Measurements from ENCODE around the gene BOLA1. TPM values are rescaled to one million over a fixed set of nuclear protein-coding genes. Genes with fewer than 3 reads are reported as not detected.
"Not testable (repeated sequence)": the region's sequence is repeated elsewhere in the genome, so short reads cannot be mapped to it uniquely, and the experiment has no call there.

Gene BOLA1
- 12.5 and 20.2 TPM in 2 replicates for total RNA-seq
- 19.5 TPM for polyA plus RNA-seq (2012)

- peak; percentile 94 for DNase-seq (ENCODE audit: low read depth)
Measured at GRCh38 chr1:149899460-149900284, at the start of gene BOLA1. TSS of gene BOLA1 (plus strand) at chr1:149899568. CDS start at chr1:149900060, 492 bp downstream.

DNA sequence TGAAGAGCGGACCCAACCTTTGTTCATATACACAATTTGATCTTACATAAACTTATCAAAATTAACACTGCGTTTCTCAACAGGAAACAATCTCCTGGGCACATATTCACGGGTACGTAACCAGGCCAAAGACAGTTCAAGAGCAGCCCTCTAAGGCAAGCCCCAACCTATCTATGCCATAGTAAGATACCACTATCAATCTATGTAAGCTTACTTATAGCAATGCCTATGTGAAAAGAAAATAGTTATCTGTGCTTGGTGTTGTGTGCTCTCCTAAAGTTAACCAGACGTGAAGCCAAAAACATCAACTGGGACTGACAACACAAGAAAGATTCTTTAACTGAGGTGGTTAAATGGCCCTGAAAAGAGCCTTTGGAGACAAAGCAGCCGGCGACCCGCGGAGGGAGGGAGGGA is 49.4 kb upstream of the BOLA1 start:
- no peak for DNase-seq (ENCODE audit: low read depth)

GRCh38 chr1:149850732-149851345 is 48.5 kb upstream of the BOLA1 start:
- not testable (repeated sequence) for DNase-seq (ENCODE audit: low read depth)

- DNase-seq (ENCODE audit: low read depth): not testable (repeated sequence)
Measured at GRCh38 chr1:149851585-149852213, 47.7 kb upstream of the BOLA1 start.

GRCh38 chr1:149852263-149852662 is 47.1 kb upstream of the BOLA1 start:
- DNase-seq (ENCODE audit: low read depth): not testable (repeated sequence)

DNA sequence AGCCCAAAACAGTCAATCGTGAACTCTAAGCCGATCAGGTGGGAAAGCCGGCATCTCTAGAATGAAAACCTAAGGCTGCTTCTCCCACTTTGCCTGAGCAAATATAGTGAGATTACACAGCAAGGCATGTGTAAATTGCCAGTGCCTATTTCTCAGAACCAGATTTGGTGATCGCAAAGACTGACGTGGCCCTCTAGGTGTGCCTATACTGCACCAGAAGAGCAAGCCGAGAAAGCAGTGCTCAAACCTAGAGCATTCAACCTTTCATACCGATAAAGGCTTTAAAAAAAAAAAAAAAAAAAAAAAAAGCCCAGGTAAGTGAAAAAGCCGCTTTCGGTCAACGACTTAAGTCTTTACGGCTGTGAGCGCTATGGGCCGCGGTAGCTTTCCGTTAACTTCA is 39.1 kb upstream of the BOLA1 start:
- DNase-seq (ENCODE audit: low read depth): not testable (repeated sequence)

GRCh38 chr1:149860684-149861496 is 38.5 kb upstream of the BOLA1 start:
- DNase-seq (ENCODE audit: low read depth): not testable (repeated sequence)

GRCh38 chr1:149861497-149862054 is 37.8 kb upstream of the BOLA1 start:
- not testable (repeated sequence) for DNase-seq (ENCODE audit: low read depth)

- DNase-seq (ENCODE audit: low read depth): not testable (repeated sequence)
Measured at GRCh38 chr1:149866887-149867286, 32.5 kb upstream of the BOLA1 start.

DNA sequence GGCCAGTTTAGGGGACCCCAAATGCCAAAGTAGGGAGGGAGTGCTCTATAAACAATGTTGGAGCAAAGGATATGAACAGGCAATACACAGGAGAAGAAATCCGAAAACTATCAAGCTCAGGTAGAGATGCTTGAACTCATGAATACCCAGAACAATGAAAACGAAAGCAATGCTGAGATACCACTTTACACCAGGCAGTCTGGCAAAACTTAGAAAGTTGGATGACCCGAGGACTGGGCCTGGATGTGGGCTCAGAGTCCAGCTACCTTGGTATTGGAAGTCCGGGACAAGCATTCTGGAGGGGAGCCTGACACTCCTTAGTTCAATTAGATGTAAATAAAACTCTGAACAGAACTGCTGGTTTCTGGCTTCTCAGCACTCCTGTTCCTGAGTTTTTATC is 26.3 kb upstream of the BOLA1 start:
- DNase-seq (ENCODE audit: low read depth): not testable (repeated sequence)

DNA sequence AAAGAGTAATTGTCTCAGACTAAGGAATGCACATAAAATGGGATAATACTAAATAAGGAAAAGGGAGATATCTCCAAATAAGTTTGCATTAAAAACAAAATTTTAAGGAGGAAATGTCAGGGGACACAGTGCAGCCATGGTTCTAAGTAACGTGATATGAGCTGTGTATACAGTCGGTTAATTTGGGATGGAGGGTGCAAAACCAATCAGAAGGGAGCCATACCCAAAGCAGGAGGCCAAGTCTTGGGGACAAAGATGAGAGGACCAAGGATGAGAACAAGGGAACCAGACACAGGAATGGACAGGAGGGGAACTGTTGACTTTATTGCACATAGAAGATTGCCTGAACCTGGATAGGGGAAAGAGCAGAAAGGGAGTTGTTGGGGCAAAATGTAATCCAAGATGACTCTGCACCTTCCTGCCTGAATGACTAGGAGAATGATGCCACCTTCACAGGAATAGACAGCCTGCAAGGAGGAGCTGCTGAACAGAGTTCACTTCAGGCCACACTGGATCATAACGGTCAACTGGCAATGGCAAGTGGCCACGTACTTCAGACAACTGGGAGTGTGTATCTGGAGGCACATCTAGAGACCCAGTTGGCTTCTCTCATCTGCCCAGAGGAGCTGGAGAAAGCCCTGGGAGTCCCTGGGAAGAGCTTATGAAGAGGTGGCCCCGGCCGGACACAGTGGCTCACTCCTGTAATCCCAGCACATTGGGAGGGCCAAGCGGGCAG is 22.0 kb upstream of the BOLA1 start:
- peak; percentile 40 for DNase-seq (ENCODE audit: low read depth)

- no peak for DNase-seq (ENCODE audit: low read depth)
Measured at GRCh38 chr1:149879556-149879955, 19.8 kb upstream of the BOLA1 start.

DNA sequence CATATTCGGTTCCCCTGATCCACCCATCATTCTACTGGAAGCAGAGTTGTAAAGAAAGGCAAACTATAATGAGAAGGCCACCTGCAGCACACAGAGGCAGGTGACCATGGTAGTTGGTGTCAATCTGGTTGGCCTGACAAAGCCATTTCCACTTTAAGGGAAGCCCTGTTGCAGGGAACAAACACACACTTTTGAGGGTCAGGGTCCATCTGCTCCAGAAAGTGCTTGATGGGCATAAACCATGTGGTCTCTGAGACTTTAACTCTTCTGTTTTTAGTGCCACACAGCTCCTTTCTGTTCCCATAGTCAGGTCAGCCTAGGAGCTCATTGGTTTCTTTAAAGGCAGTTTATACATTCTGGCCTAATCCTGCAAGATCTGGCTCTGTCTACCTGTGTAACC is 17.5 kb upstream of the BOLA1 start:
- no peak for DNase-seq (ENCODE audit: low read depth)

DNA sequence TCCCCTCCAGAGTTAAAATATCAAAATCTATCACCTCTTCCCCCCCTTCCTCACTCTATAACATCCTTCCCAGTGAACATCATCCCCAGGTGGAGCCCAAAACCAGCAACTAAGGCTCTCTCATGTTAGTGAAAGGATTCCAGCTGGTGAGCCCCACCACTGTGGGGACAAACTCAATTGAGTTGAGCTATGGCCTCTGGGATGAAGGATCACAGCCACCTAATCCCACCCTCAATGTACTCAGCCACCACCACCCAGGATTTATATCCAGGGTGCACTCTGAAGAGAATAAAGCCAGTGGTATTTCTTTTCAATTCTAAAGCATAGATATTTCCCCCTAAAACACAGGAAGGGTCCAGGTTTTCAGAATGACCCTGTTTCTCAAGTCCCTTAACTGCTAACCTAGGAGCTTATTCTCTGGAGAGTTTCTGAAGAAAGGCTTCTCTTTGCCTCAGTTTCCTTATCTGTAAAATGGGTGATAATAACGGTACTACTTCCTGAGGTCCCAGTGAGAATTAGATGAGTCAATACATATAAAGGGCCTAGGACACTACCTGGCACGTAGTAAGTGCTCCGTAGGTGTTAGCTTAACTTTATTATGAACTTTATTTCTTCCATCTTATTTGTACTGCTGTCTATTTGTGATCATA is 15.6 kb upstream of the BOLA1 start:
- no peak for DNase-seq (ENCODE audit: low read depth)

- DNase-seq (ENCODE audit: low read depth): peak; percentile 36
Measured at GRCh38 chr1:149884433-149885338, 14.7 kb upstream of the BOLA1 start.

DNA sequence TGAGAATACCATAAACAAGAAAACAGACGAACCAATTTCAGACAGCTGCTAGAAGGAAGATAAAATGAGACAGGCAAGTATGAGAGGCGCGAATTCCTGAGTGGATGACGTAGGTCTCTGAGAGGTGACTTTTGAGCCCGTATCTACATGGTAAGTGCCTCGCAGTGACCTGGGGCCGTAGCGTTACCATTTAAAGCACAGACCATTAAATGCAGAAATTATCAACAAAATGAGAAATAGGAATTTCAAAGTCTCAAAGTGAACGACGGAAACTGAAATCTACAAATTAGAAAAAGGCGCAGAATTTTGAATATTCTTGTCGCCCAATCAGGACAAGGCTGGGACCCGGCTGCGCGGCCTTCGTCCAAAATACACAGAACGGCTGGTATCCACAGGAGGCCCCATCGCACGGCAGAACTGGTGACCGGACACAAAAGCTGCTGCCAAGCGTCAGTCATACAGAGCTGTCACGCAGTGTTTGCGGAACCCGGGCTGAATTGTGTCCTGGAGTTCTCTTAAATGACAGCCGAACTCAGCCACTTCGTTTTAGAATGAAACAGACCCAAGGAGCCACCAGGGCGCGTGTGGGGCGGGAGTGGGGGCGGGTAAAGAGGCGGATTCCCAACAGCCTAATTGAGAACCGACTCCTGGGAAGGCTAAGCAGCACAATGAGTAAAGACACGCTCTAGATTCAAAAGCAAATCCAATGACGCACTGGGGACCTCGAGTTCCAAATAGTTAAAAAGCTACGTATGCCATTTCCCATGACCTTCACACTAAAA is 13.8 kb upstream of the BOLA1 start:
- DNase-seq (ENCODE audit: low read depth): peak; percentile 92

- DNase-seq (ENCODE audit: low read depth): not testable (repeated sequence)
Measured at GRCh38 chr1:149886121-149886395, 13.3 kb upstream of the BOLA1 start.
